A204.1 (cell line): Measurements from ENCODE around the gene SLC7A6OS.
"Not testable (repeated sequence)": the region's sequence is repeated elsewhere in the genome, so short reads cannot be mapped to it uniquely, and the experiment has no call there.

ENCODE experiments used
- FAIRE-seq: peaks from 2 replicates; lab custom pipeline; 2012; peaks lifted over from hg19 to GRCh38; lab: Jason Lieb, UNC

SLC7A6OS gene

GRCh38 chr16:68298312-68298711 lies 12.4 kb downstream of the SLC7A6OS start:
- no peak for FAIRE-seq

GRCh38 chr16:68297908-68298307 lies 12.8 kb downstream of the SLC7A6OS start:
- no peak for FAIRE-seq

- FAIRE-seq = no peak
These were observed 14.1 kb downstream of the SLC7A6OS start for GRCh38 chr16:68296693-68297092.

GRCh38 chr16:68296291-68296690 lies 14.5 kb downstream of the SLC7A6OS start:
- FAIRE-seq = no peak

- FAIRE-seq = no peak
These were observed 18.3 kb downstream of the SLC7A6OS start for GRCh38 chr16:68292425-68292824.

- no peak for FAIRE-seq
These were observed 19.5 kb downstream of the SLC7A6OS start for GRCh38 chr16:68291227-68291626.

GRCh38 chr16:68290450-68290849 lies 20.3 kb downstream of the SLC7A6OS start:
- no peak for FAIRE-seq

- FAIRE-seq = no peak
These were observed 21.0 kb downstream of the SLC7A6OS start for GRCh38 chr16:68289621-68290329.

GRCh38 chr16:68289202-68289601 lies 21.5 kb downstream of the SLC7A6OS start:
- no peak for FAIRE-seq

GRCh38 chr16:68288796-68289195 lies 21.9 kb downstream of the SLC7A6OS start:
- not testable (repeated sequence) for FAIRE-seq

- FAIRE-seq = no peak
These were observed 22.5 kb downstream of the SLC7A6OS start for GRCh38 chr16:68288252-68288650.

GRCh38 chr16:68287276-68288251 lies 23.2 kb downstream of the SLC7A6OS start:
- FAIRE-seq = no peak

- FAIRE-seq = no peak
These were observed 24.3 kb downstream of the SLC7A6OS start for GRCh38 chr16:68286153-68287074.

- FAIRE-seq = no peak
These were observed 25.1 kb downstream of the SLC7A6OS start for GRCh38 chr16:68285683-68286082.

GRCh38 chr16:68284847-68285246 lies 25.9 kb downstream of the SLC7A6OS start:
- FAIRE-seq = no peak

- no peak for FAIRE-seq
These were observed 26.7 kb downstream of the SLC7A6OS start for GRCh38 chr16:68283801-68284598.

- no peak for FAIRE-seq
These were observed 27.4 kb downstream of the SLC7A6OS start for GRCh38 chr16:68283346-68283745.

- FAIRE-seq = no peak
These were observed 28.7 kb downstream of the SLC7A6OS start for GRCh38 chr16:68282064-68282452.

- FAIRE-seq = no peak
These were observed 29.2 kb downstream of the SLC7A6OS start for GRCh38 chr16:68281368-68282063.

- FAIRE-seq = no peak
These were observed 30.8 kb downstream of the SLC7A6OS start for GRCh38 chr16:68279726-68280558.
